IPS-NIHi7 (cell line): ENCODE results near the gene ERLIN1.

Experiments used
- DNase-seq: peaks from one replicate; pipeline ENCODE4 v3.0.0; 2012; ENCODE audit warnings: mixed read lengths; ENCODE audit errors: extremely low spot score

Gene ERLIN1

DNA sequence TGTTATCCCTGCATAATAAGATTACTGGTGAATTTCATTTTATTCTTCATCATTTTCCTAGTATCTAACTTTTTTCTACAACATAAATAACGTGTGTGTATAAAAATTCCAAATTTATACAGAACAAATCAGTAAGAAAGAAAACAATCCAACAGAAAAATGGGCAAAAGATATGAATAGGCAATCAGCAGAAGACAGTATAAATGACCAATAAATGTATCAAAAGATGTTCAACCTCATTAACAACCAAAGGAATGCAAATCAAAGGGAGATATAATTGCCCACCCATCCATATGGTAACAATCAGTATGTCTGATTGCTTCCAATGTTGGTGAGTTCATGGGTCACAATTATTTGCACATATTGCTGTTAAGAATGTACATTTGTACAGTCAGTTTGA lies 13.5 kb downstream of the ERLIN1 start:
- no peak for DNase-seq

GRCh38 chr10:100168313-100168643 lies 17.6 kb downstream of the ERLIN1 start:
- no peak for DNase-seq

DNA sequence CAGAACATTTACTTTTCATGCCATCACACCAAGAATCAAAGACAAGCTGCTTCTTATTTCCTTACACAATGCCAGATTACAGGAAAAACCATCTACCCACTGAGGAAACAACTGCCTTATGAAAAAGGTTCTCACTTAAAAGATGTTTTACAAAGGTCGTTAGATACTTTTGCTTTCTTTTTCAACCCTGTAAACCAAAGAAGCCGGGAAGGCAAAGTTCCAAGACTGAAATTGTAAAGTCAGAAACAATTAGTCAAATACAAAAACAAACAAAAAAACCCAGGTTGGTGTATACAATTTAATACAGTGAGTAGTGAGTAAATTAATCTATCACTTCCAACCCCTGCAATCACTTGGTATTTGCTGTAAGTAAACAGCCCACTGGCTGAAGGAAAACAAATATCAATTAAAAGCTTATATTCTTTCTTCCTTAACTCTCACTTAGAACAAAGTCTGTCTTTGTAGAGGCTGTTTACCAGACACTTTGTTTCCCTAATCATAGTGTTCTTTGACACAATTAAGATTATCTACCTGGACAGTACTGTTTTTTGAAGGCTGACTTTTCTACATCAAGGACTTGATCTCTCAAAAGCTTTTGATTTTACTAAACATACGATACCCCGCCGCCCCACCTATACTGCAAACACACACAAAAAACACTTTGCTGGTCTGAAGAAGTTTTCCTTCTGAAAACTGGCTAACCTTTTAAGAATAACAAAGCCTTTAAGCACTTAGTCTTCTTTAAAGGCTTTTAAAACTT lies 18.1 kb downstream of the ERLIN1 start:
- no peak for DNase-seq

- no peak for DNase-seq
Measured at GRCh38 chr10:100163704-100164621, 21.9 kb downstream of the ERLIN1 start.

- DNase-seq = no peak
Measured at GRCh38 chr10:100162696-100163095, 23.1 kb downstream of the ERLIN1 start.

- DNase-seq = no peak
Measured at GRCh38 chr10:100158044-100158805, 27.6 kb downstream of the ERLIN1 start.

- no peak for DNase-seq
Measured at GRCh38 chr10:100157156-100157555, 28.7 kb downstream of the ERLIN1 start.

- no peak for DNase-seq
Measured at GRCh38 chr10:100155936-100156335, 29.9 kb downstream of the ERLIN1 start.

DNA sequence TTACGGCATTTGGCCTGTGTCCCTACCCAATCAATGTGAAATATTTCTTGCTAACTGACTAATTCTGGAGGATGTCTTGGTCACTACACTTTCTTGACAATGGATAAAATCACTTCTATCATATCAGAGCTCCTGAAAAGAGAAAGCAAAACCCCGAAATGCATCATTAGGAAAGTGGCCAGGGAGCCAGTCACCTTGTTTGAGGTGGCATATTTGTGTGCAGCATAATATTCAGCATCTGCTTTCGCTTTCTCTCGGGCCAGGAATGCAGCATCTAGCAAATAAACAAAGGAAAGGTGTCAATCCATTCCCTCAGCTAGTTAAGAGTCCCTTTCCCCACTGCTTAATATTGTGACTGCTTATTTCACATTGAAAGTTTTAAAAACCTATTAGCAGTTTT lies 31.2 kb downstream of the ERLIN1 start:
- no peak for DNase-seq

DNA sequence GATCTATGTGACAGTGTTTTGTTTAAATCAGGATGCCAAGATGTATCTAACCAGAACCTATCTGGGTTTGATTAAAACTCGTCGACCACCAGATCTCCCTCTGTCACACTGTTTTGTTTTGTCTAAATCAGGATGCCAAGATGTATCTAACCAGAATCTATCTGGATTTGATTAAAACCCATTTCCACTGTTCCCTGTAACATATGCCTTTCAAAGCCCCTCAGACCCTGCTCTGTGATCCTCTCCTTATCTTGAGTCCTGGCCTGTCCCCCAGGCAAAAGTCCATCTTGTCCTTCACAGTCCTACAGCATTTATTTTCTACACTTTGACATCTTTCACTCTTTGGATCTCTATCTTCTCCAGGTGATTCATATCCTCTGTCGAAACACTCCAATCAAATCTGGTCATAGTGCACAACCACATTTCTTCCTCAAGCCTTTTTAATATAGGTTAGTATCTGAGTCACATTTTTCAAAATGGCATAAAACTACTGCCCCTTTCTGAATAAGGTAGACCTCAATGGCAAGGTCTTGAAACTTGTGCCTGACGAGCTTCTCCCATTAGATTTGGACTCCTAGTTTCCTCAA lies 32.5 kb downstream of the ERLIN1 start:
- DNase-seq = no peak

DNA sequence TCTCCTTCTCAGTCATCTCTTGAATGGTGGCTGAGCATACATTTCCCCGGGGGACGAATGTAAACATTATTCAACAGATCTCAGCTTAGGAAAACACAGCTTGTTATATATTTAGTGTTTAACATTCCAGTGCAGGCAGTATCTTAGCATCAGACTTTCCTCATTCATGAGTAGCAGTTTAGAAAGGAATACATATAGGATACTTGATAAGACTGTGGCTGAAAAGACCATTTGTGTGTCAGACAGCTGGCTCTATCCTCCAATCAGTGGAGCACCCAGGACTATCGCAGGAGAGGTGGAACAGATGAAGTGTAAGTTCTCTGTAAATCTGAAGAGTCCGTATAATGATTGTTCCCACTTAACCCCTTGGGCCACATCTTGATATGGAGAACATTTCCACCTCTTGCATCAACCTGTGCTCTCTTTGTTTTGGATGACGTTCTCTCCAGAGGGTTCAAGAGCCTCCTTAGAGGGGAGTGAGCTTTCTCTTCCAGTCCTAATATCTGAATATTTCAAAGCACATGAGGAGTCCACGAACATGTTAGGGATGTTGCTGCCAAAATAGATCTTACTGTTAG lies 34.0 kb downstream of the ERLIN1 start:
- DNase-seq = no peak

DNA sequence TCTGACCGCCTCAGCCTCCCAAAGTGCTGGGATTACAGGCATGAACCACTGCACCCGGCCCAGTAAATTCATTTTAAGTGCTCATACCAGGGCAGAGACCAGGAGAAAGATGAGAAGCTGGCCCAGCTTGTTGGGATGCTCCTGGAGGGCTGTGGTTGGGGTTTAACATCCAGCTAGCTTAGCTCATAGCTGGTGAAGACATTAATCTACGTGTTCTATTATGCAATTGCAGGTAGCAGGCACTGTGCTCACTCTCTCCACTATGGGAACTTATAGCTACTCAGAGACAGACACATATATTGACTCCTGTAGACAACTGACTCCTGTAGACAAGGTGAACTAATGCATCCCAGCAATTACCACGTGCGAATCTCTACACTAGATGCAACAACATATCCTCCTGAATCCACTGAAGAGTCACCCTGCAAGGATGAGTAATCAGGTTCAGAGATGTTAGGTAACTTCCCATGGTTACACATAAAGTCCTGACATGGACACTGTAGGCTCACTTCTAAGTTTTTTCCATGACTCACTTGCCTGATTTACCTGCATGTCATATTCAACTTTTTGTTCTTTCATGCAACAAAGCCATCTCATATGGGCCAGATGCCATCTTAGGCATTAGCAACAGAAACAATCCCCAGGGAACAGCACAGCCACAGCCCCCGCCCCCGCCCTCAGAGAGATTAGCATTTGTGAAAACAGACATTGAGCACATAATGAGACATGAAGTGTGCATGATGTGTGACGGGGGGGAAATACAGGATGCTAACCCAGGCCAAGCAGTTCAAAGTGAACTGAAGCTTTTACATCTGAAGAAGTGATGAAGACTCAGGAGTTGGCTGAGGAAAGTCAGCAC lies 37.2 kb downstream of the ERLIN1 start:
- DNase-seq = no peak

DNA sequence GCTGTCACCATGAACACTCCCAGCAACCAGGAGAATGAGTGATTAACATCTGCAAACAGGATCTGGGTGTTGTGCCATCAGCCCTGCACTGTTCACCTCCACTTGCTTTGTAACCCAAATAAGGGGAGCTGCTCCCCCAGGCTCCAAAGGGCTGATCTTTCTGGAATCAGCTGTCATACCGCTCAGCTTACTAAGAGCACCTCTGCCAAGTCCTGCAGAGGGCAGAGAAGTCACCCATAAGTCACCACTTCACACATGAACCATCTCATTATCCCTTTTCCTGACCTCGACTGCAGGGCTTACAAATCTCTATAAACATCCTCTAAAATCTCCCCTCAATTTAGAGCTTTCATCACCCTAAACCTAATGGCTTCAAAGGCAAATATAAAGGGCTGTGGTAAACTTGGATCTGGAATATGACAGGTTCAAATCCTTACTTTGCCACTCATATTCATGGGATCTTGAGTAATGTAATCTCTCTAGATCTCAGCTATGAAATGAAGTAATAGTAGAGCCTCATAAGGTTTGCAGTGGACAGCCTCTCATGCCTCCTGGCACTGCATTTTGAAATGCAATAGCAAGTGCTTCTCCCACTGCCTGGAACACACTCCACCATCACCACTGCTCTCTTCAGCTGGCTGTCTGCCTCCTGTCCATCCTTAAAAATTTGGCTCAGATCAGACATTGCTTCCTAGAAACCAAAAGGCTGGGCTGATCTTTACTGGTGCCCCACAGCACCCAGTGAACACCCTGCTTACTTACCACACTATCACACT lies 38.8 kb downstream of the ERLIN1 start:
- no peak for DNase-seq

DNA sequence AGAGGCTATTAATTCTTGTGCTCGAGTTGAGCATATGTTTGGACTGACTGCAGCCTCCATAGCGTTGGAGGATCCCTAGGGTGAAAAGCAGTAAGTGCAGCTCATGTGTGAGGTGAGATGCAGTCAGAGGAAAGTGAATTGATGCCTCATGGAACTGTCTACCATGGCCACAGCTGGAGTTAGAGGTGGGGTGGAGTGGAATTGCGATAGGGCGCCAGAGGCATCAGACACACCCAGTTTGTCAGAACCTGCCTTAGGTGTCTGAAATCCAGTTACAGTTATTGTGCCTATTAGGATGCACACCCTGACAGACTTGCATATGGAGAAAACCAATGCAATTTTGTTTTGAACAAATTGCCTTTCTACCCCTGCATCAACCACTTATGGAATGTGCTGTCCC lies 39.4 kb downstream of the ERLIN1 start:
- no peak for DNase-seq

- DNase-seq = no peak
Measured at GRCh38 chr10:100143756-100144155, 42.1 kb downstream of the ERLIN1 start.

DNA sequence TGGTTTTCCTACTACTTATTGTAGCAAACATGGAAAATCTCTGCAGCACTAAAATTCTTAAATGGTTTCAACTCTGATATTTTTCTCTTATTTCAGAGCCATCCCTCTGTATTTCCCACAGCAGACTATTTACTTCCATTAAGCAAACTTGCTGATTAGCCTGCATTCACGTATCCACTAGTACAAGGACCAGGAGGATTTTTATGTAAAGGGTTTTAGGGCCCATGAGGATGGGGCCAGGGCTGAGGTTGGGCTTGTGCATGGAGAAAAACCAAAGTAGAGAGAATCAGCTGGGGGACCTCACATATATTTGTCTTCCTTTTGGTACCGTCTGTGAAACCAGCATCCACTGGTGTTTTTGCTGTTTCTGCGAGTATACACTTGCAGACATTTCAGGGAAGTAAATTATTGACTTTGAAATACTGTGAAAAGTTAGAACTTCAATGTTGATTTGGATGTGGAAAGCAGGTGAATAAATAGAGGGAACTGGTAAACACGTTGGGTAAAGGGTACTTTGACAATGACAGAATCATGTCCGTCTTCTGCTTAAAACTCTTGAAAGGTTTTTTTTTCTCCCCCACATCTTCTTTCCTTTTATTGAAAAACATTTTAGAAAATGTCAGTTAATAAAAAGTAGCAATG lies 44.3 kb downstream of the ERLIN1 start:
- no peak for DNase-seq

DNA sequence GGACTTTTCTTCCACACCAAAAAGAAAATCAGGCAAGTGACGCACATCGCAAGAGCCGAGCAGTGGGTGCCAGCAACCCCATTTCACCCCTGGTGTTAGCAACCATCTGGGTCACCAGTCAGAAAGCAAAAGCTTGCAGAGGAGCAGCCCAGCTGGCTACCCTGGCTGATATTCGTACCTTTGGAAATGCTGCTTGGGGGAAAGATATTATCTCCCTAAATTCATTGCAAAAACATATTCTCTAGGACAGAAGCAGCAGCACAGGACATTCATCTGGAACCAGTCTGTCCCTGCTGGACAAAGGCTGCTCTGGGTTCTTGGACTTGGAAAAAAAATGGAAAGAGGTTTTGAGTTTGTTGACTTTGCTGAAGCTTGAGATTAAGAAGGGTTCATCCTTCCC lies 45.8 kb downstream of the ERLIN1 start:
- no peak for DNase-seq

DNA sequence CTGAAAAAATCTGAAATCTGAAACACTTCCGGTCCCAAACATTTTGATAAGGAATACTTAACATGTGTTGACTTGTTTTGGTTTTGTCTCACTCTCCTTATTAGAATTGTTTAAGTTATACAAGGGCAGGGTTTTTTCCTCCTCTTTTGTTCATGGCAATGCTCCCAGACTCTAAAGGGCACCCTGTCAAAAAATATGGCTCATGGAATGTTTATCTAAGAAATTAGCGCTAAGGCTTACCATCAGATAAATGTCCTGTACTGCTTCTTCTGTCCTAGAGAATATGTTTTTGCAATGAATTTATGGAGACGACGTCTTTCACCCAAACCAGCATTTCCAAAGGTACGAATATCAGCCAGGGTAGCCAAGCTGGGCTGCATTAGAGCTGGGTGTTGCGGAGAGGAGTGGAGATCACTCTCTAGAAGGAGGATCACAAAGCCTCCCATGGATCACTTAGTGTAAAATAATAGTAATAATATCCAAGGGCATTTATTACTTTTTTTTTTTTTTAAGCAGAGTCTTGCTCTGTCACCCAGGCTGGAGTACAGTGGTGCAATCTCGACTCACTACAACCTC lies 46.8 kb downstream of the ERLIN1 start:
- no peak for DNase-seq

DNA sequence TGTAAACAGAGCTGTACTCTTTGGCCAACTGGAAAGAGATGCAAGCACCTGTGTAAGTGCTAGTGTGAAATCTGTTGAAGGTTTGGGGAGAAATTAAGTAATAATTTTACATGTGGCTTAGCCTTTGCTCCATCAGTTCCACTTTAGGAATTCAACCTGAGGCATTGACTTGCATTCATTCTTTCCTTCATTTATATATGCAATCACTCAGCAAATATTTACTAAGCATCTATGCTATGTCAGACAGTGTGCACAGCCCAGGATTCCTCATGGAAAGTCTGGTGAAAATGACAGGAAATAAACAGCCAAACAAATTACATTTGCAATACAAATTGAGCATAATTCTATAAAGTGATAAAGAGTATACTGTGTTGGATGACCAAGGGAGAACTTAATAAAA lies 50.3 kb downstream of the ERLIN1 start:
- DNase-seq = no peak
